NCI-H146 (cell line): ENCODE results near the gene GBX2.

ENCODE experiments used
- DNase-seq: peaks from one replicate; lab custom pipeline; 2025; lab: John Stamatoyannopoulos, UW

The GBX2 gene

GRCh38 chr2:236168110-236169080 lies at the start of gene GBX2:
Gene GBX2, minus strand, starts transcription at chr2:236168386. Its CDS starts 415 bp downstream, at chr2:236167971.
- peak; percentile 53 for DNase-seq

- DNase-seq = no peak
These were observed 49.7 kb upstream of the GBX2 start for GRCh38 chr2:236217926-236218325.

GRCh38 chr2:236216711-236217110 lies 48.5 kb upstream of the GBX2 start:
- no peak for DNase-seq

GRCh38 chr2:236215761-236216333 lies 47.7 kb upstream of the GBX2 start:
- no peak for DNase-seq

- DNase-seq = no peak
These were observed 47.0 kb upstream of the GBX2 start for GRCh38 chr2:236215196-236215595.

GRCh38 chr2:236214376-236214995 lies 46.3 kb upstream of the GBX2 start:
- DNase-seq = no peak

- no peak for DNase-seq
These were observed 43.1 kb upstream of the GBX2 start for GRCh38 chr2:236211296-236211695.

- no peak for DNase-seq
These were observed 42.4 kb upstream of the GBX2 start for GRCh38 chr2:236210536-236210935.

GRCh38 chr2:236209996-236210395 lies 41.8 kb upstream of the GBX2 start:
- no peak for DNase-seq

- DNase-seq = no peak
These were observed 41.3 kb upstream of the GBX2 start for GRCh38 chr2:236209535-236209934.

- DNase-seq = no peak
These were observed 40.1 kb upstream of the GBX2 start for GRCh38 chr2:236208019-236208926.

- no peak for DNase-seq
These were observed 39.3 kb upstream of the GBX2 start for GRCh38 chr2:236207472-236207871.

- DNase-seq = no peak
These were observed 37.9 kb upstream of the GBX2 start for GRCh38 chr2:236205867-236206645.

- no peak for DNase-seq
These were observed 36.8 kb upstream of the GBX2 start for GRCh38 chr2:236204953-236205352.

- DNase-seq = no peak
These were observed 32.2 kb upstream of the GBX2 start for GRCh38 chr2:236200378-236200777.

- DNase-seq = no peak
These were observed 28.2 kb upstream of the GBX2 start for GRCh38 chr2:236196366-236196765.

- DNase-seq = no peak
These were observed 27.5 kb upstream of the GBX2 start for GRCh38 chr2:236195726-236196125.

GRCh38 chr2:236194786-236195185 lies 26.6 kb upstream of the GBX2 start:
- DNase-seq = no peak

GRCh38 chr2:236193026-236193425 lies 24.8 kb upstream of the GBX2 start:
- no peak for DNase-seq

GRCh38 chr2:236190674-236191073 lies 22.5 kb upstream of the GBX2 start:
- DNase-seq = no peak

GRCh38 chr2:236184701-236185100 lies 16.5 kb upstream of the GBX2 start:
- no peak for DNase-seq
